ENCODE results near the gene BAHCC1. TPM values are rescaled to one million over a fixed set of nuclear protein-coding genes. Genes with fewer than 3 reads are reported as not detected.

The BAHCC1 gene
- total RNA-seq, 1 donor from 2014 or later, result 4.8 TPM

DNA sequence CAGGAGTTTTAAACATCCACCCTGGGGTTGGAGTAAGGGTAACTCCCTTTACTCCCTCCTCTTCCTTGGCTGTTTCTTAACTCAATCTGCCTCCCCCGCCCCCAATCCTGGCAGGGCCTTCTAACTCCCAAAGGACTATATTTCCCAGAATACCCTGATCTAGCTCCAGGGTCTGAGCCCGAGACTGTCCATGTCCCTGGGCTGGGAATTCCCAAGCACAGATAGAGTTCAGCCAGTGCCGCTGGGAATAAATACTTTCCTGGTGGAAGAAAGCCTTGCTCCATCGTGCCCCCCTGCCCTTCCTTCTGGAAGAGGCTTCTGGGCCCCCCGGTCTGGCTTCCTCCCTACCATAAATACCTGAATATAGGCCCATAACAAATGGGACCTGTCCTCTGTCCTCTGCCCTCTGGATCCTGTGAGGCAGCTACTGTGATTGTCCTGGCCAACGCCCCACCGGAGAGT, 10.2 kb downstream of the BAHCC1 start:
- no peak for DNase-seq (ENCODE audit: low read depth)
- H3K4me3 ChIP-seq (ENCODE audit: low read depth, low read length), result no peak overlapping the region
- TF ChIP-seq, protein P1, sequence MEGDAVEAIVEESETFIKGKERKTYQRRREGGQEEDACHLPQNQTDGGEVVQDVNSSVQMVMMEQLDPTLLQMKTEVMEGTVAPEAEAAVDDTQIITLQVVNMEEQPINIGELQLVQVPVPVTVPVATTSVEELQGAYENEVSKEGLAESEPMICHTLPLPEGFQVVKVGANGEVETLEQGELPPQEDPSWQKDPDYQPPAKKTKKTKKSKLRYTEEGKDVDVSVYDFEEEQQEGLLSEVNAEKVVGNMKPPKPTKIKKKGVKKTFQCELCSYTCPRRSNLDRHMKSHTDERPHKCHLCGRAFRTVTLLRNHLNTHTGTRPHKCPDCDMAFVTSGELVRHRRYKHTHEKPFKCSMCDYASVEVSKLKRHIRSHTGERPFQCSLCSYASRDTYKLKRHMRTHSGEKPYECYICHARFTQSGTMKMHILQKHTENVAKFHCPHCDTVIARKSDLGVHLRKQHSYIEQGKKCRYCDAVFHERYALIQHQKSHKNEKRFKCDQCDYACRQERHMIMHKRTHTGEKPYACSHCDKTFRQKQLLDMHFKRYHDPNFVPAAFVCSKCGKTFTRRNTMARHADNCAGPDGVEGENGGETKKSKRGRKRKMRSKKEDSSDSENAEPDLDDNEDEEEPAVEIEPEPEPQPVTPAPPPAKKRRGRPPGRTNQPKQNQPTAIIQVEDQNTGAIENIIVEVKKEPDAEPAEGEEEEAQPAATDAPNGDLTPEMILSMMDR (conservative IDR thresholded peaks at IDR 0.05; ENCODE audit: low read depth, low read length), result no peak

DNA sequence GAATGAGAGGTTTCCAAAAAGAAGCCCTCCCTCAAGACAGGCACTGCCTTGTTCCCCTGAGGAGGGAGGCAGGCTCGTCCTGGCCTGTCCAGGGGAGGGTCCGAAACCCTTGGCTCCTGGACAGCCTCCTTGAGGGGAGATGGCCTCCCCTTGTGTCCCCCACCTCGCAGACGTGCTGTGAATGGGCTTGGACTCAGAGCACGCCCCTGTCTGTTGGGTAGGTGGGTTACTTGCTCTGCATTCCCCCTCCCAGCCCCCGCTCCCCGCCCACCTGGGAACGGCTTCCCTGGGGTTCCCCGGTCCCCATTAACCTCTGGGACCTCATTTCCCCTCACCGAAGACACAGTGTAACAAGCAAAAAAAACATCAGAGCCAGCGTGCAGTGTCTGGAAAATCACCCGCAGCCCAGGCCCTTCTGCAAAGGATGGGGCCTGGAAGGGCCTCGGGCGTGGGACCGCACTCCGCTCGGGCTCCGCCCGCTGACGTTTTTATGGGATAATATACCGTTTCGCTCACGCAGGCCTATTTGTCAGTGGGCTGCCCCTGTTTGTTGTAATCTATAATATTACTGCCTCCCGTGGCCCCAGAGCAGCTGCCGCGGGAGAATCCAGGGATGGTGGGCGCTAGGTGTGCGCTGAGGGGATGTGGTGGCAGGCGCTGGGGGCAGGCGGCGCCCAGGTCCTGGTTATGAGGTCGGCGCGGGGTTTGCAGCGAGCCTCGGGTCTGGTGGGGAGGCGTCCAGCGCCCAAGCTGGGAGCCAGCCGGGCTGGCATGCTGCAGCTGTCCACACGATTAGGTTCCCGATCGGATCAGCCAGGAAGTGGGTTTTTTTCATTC, 11.1 kb downstream of the BAHCC1 start:
- DNase-seq (ENCODE audit: low read depth), result no peak
- TF ChIP-seq, protein P1 (conservative IDR thresholded peaks at IDR 0.05; ENCODE audit: low read depth, low read length), result no peak
- no peak overlapping the region for H3K4me3 ChIP-seq (ENCODE audit: low read depth, low read length)

DNA sequence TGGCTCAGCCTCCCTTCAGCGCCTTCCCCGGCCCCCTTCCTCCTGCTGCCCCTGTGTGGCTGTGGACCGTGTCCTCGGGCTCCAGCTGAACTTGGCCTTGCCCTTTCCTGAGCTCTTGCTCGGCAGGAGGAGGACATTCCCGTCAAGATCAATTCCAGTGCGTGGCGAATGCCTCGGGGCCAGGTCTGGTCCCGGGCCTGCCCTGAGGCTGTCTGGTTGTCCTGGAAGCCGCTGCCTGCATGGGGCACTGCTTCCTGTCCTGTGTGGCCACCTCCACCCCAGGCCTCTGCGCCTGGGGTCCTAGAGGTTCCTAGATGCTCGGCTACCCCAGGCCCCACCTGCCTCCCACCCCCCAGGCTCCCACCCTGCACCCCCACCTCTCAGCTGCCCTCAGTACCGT, 12.8 kb downstream of the BAHCC1 start:
- no peak for DNase-seq (ENCODE audit: low read depth)
- TF ChIP-seq, protein P1 (conservative IDR thresholded peaks at IDR 0.05; ENCODE audit: low read depth, low read length), result no peak
- H3K4me3 ChIP-seq (ENCODE audit: low read depth, low read length), result no peak overlapping the region

DNA sequence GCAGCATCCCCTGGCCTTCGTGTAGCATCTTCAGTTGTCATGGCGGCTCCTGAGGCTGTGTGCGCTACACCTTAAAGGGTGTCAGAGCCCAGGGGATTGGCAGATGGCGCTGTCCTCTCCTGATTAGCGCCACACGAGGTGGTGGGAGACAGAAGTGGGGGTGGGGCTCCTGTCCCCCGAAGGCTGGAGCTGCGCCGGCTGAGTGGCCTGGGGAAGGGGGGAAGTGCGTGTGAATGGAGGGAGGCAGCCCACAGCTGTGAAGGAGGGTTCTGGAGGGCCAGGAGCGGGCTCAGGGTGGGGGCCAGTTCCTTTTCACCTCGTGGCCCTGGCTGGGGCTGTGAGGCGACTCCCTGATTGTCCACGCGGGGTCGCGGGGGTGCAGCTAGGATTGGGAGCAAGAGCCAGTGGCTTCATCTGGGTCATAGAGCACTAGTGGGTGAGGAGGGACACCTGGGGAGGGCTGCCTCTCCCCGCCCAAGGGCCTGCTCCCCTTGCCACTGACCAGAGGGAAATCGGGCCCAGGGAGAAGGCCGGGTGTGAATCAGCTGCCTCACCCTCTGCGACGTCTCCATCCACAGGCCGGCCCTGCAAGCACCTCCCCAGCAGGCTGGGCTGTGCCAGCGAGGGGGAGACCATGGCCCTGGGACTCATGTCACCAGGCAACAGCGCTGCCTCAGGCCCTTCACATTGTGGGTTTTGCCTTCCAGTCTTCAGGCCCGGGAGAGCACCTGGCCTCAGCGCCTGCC, 14.1 kb downstream of the BAHCC1 start:
- no peak overlapping the region for H3K4me3 ChIP-seq (ENCODE audit: low read depth, low read length)
- no peak for DNase-seq (ENCODE audit: low read depth)
- TF ChIP-seq, protein P1 (conservative IDR thresholded peaks at IDR 0.05; ENCODE audit: low read depth, low read length), result no peak

DNA sequence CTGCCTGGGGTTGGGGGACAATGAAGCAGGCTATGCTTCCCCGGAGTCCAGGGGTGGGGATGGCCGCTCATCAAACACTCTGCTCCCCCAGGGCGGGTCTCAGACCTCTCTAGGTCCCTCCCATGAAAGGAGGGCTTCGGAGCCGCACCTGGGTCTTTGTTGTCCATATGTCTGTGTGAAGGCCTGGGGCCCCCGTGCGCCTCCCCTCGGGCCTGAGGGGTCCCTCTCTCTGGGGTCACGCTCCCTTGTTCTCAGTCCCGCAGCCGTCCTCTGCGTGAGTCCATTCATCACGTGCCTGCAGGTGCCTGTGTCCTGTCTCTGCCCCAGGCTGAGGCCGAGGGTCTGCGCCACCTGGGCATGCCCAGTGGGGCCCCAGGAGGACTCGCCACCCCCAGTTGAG, 15.6 kb downstream of the BAHCC1 start:
- TF ChIP-seq, protein P1 (conservative IDR thresholded peaks at IDR 0.05; ENCODE audit: low read depth, low read length), result no peak
- DNase-seq (ENCODE audit: low read depth), result no peak
- H3K4me3 ChIP-seq (ENCODE audit: low read depth, low read length), result no peak overlapping the region

DNA sequence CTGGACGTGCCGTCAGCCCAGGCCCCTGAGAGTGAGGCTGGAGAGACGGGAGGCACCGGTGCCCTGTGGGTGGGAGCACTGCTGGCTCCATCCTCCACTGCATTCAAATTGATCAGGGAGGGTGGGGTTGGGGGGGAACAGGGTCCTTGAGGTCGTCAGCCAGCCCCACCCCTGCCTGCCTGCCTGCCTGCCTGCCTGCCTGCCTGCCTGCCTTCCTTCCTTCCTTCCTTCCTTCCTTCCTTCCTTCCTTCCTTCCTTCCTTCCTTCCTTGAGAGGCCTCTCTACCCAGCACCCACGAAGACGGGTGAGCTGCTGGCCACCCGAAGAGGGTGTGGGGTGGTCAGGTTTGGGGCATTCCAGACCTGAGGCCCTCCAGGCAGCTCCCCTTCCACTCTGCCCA, 16.0 kb downstream of the BAHCC1 start:
- no peak overlapping the region for H3K4me3 ChIP-seq (ENCODE audit: low read depth, low read length)
- TF ChIP-seq, protein P1 (conservative IDR thresholded peaks at IDR 0.05; ENCODE audit: low read depth, low read length), result no peak
- no peak for DNase-seq (ENCODE audit: low read depth)

Measured in epithelial cell of proximal tubule (primary cell).